Activated CD4-positive, alpha-beta T cell treated with anti-CD3 and anti-CD28 coated beads, Interleukin-2, amount 10 ng/mL, durations not matched to agents 7 days and 5 days (primary cell): ENCODE results near the gene NAPA. TPM values are rescaled to one million over a fixed set of nuclear protein-coding genes. Genes with fewer than 3 reads are reported as not detected.

Source experiments
- CTCF ChIA-PET: fragments of 350-600 bp; sonication (Branson Sonifier 250); formaldehyde crosslinking; loops from one replicate; lab custom pipeline; 2021; ENCODE audit warnings: antibody characterized with exemption; lab: Charles Lee
- POLR2A ChIA-PET: fragments of 350-600 bp; sonication (Branson Sonifier 250); formaldehyde crosslinking; loops from one replicate; lab custom pipeline; 2021; ENCODE audit warnings: antibody characterized with exemption; lab: Charles Lee
- DNase-seq: peaks from one replicate; pipeline ENCODE4 v3.0.0-alpha.2; 2020
- H3K27ac Mint-ChIP-seq: one replicate; pipeline ENCODE4 v1.8.0; 2021; ENCODE audit warnings: mild to moderate bottlenecking, moderate library complexity, mixed read lengths
- H3K27me3 Mint-ChIP-seq: one replicate; pipeline ENCODE4 v1.8.0; 2021; ENCODE audit warnings: mixed read lengths
- H3K36me3 Mint-ChIP-seq: one replicate; pipeline ENCODE4 v1.8.0; 2021; ENCODE audit warnings: low read depth, mixed read lengths
- H3K4me1 Mint-ChIP-seq: one replicate; pipeline ENCODE4 v1.8.0; 2021; ENCODE audit warnings: mixed read lengths
- H3K4me3 Mint-ChIP-seq: one replicate; pipeline ENCODE4 v1.8.0; 2021; ENCODE audit warnings: mild to moderate bottlenecking, moderate library complexity, mixed read lengths
- H3K9me3 Mint-ChIP-seq: one replicate; pipeline ENCODE4 v1.8.0; 2021; ENCODE audit warnings: mixed read lengths
- total RNA-seq, 2 experiments: library from RNA; stranded (reverse); gene quantifications; one replicate each; pipeline ENCODE4 v1.2.3, GENCODE V29; 2021

Gene NAPA
- 100 to 1,000 TPM; 121 to 133 TPM for total RNA-seq

DNA sequence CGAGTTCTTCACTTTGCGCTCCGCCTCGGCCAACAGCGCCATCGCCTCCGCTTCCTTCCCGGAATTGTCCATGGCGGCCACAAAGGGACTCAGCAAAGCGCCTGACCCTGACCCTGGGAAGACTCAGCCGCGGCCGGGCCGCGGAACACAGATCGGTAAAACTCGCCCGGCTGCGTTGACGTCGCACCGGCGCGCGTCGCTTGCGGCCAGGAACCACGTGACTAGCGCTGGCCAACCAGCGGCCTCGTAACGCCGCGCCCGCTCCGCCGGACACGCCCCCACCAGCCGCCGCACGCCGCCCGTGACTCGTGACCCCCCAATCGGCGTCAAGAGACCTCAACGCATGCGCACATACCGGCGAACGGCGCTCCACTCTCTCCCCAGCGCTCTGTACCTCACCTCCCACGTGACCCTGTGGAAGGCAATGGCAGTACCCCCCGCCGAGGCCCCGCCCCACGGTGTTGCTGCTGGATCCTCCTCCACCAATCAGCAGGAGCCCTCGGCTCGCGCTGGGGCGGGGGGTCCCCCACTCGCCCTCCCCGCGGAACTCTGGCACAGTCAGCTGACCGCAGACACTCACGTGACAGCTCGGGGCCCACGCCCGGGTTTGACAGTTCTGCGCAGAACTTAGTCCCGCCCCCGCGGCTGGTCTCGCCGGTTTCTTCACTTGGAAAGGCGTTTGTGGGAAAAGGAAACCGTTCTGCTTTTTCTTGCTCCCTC is at the start of gene NAPA:
NAPA (minus strand) TSS at position 195 of the 720 bp plus-strand sequence; CDS start at position 72, 123 bp downstream.
- Mint-ChIP-seq H3K4me3 (peak within 1 kb of the TSS; percentile 90), H3K4me1 (peaks cover 88% of the 10 kb centered on the region), H3K27me3 (no peaks in the 10 kb centered on the region), H3K36me3 (peaks cover 18% of the 10 kb centered on the region), H3K27ac (peak within 1 kb of the TSS; percentile 99), H3K9me3 (no peaks in the 10 kb centered on the region)
- POLR2A ChIA-PET, result interaction anchor here (0.6 to 0.9 kb wide), 3 partner anchors 34 to 93 kb away, joined by 4 to 5 read pairs (median 5); partner anchors contain the start of gene BICRA
- peak; percentile 100 for DNase-seq
- CTCF ChIA-PET, result interaction anchor here (0.7 to 2.1 kb wide), 28 partner anchors 9 to 261 kb away, joined by 3 to 26 read pairs (median 4); partner anchors contain the start of genes EHD2 and KPTN

DNA sequence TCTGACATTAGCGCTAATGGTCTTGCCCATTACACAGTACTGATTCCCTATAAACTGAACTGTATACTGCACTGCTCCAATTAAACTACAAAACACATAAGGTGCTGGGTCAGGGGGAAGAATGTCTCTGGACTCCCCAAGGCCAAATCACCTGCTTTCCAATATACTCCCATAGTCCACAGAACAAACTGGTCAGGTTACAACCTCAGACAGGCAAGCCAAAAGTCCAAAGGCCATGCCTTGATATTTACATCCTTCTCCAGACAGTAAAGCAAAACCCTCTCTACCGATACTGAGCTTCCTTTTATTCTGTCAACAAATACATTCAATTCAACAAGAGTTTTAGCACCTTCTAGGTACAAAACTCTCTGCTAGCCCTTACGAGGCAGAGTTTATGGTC is 49.2 kb upstream of the NAPA start:
- Mint-ChIP-seq H3K9me3 (no peaks in the 10 kb centered on the region), H3K4me1 (peaks cover 10% of the 10 kb centered on the region), H3K27ac (no peak overlapping the region), H3K27me3 (peaks cover 4% of the 10 kb centered on the region), H3K36me3 (no peaks in the 10 kb centered on the region), H3K4me3 (no peak overlapping the region)
- no peak for DNase-seq
- POLR2A ChIA-PET, result no interaction called here
- CTCF ChIA-PET, result no interaction called here

DNA sequence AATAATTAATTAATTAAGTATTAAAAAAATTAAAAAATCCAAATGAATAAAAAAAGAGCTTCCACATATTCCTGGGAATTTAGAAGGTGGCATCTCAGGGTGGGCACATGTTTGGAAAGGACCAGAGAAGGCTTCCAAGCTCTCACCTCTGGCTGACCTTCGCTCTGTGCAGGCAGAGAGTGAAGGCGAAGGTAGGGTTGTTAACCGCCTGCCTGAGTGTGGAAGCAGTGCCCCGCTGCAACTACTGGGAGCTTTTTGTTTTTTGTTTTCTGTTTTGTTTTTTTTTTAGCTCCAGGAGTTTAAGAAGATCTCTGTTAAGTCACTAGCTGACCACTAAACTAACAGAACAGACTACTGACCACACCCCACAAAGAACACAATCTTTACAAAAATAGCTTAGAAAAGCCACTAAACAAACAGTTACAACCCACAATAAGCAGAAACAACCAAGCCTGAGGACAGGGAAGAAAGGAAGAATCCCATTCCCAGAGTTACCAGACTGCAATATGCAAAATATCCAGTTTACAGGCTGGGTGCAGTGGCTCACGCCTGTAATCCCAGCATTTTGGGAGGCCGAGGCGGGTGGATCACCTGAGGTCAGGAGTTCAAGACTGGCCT is 46.7 kb upstream of the NAPA start:
- no peaks in the 10 kb centered on the region for H3K36me3 Mint-ChIP-seq
- H3K27me3 Mint-ChIP-seq, result peaks cover 4% of the 10 kb centered on the region
- peak overlapping the region; percentile 31 for H3K27ac Mint-ChIP-seq
- peaks cover 10% of the 10 kb centered on the region for H3K4me1 Mint-ChIP-seq
- no peak overlapping the region for H3K4me3 Mint-ChIP-seq
- CTCF ChIA-PET, result interaction anchor here (0.5 to 1.7 kb wide), 4 partner anchors 14 to 132 kb away, joined by 3 to 9 read pairs (median 6); partner anchors contain the start of gene KPTN
- DNase-seq, result no peak
- POLR2A ChIA-PET, result no interaction called here
- no peaks in the 10 kb centered on the region for H3K9me3 Mint-ChIP-seq

DNA sequence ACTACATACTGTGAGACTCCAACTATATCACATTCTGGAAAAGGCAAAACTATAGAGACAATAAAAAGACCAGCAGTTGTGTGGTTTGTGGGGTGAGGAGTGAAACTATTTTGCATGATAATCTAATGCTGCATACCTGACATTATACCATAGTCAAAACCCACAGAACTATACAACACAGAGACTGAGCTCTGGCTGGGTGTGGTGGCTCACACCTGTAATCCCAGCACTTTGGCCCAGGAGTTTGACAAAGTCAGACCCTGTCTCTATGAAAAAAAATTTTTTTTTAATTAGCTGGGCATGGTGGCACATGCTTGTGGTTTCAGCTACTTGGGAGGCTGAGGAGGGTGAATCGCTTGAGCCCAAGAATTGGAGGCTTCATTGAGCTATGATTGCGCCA is 46.1 kb upstream of the NAPA start:
- H3K4me3 Mint-ChIP-seq, result no peak overlapping the region
- H3K27ac Mint-ChIP-seq, result no peak overlapping the region
- CTCF ChIA-PET, result interaction anchor here (0.6 to 1.7 kb wide), 5 partner anchors 10 to 77 kb away, joined by 3 to 9 read pairs (median 4); partner anchors contain the start of gene KPTN
- H3K9me3 Mint-ChIP-seq, result no peaks in the 10 kb centered on the region
- no peaks in the 10 kb centered on the region for H3K36me3 Mint-ChIP-seq
- H3K4me1 Mint-ChIP-seq, result peaks cover 10% of the 10 kb centered on the region
- POLR2A ChIA-PET, result interaction anchor here (0.6 kb wide), 1 partner anchor 643 kb away, joined by 9 read pairs; no protein-coding TSS in a partner anchor
- H3K27me3 Mint-ChIP-seq, result peaks cover 4% of the 10 kb centered on the region
- DNase-seq, result no peak

DNA sequence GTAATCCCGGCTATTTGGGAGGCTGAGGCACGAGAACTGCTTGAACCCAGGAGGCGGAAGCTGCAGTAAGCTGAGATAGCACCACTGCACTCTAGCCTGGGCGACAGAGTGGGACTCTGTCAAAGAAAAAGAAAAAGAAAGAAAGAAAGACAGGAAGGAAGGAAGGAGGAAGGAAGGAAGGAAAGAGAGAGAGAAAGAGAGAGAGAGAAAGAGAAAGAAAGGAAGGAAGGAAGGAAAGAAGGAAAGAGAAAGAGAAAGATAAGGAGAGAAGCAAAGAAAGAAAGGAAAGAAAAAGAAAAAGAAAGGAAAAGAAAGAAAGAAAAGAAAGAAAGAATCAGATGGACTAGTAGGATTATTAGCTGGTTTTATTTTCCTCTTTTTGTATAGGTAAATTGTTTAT is 35.3 kb upstream of the NAPA start:
- no peaks in the 10 kb centered on the region for H3K36me3 Mint-ChIP-seq
- H3K4me1 Mint-ChIP-seq, result peaks cover 2% of the 10 kb centered on the region
- POLR2A ChIA-PET, result no interaction called here
- H3K27ac Mint-ChIP-seq, result no peak overlapping the region
- no peaks in the 10 kb centered on the region for H3K9me3 Mint-ChIP-seq
- CTCF ChIA-PET, result interaction anchor here (0.6 kb wide), 1 partner anchor 26 kb away, joined by 4 read pairs; no protein-coding TSS in a partner anchor
- no peak overlapping the region for H3K4me3 Mint-ChIP-seq
- DNase-seq, result no peak
- H3K27me3 Mint-ChIP-seq, result peaks cover 9% of the 10 kb centered on the region

DNA sequence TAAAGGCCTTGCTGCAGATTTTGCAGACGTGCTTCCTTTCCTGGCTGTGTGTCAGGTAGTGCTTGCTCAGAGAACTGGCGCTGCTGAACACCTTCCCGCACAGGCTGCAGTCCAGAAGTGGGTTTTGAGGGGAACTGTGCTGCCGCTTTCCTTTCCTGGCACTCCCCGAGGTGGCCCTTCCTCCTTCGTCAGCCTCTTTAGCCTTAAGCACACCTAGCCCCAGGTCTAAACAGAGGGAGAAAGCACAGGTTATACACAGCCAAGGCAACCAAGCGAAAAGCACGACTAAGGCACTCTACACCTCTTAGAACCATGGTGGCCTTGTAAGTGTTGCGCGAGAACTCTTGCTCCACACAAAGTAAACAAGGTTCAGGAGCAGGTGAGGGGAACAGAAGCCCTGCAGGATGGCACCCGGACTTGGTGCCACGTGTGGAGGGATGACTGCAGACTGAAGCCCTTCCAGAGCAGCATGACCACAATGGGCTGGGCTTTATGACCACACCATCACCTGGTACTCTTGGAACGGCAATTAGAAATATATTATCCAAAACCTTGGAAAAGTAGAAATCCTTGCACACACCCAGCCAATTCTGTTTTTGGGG is 34.5 kb upstream of the NAPA start:
- ChIA-PET CTCF (no interaction called here), POLR2A (interaction anchor here (0.6 kb wide), 1 partner anchor 116 kb away, joined by 5 read pairs; no protein-coding TSS in a partner anchor)
- peak overlapping the region; percentile 50 for H3K27ac Mint-ChIP-seq
- no peak for DNase-seq
- no peaks in the 10 kb centered on the region for H3K36me3 Mint-ChIP-seq
- H3K27me3 Mint-ChIP-seq, result peaks cover 10% of the 10 kb centered on the region
- peaks cover 2% of the 10 kb centered on the region for H3K4me1 Mint-ChIP-seq
- no peaks in the 10 kb centered on the region for H3K9me3 Mint-ChIP-seq
- no peak overlapping the region for H3K4me3 Mint-ChIP-seq

DNA sequence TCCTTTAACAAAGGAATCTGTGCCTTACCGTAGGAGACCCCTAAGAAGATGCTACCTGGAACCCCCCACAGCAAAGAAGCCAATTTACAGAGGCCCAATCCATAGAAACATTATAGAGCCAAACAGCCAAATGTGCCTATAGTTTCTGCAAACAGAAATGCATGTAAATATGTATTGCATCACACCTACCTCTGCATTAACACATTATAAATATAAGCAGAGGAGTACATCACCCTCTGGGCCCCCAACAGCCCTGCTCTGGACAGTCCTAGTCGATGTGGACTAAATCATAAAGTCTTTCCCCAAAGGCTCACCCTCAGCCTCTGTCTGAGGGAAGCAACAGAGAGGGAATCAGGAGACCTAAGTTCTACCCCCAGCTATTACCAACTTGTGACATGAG is 32.3 kb upstream of the NAPA start:
- DNase-seq, result no peak
- Mint-ChIP-seq H3K9me3 (no peaks in the 10 kb centered on the region), H3K27me3 (peaks cover 14% of the 10 kb centered on the region), H3K4me1 (peaks cover 4% of the 10 kb centered on the region), H3K36me3 (no peaks in the 10 kb centered on the region), H3K27ac (no peak overlapping the region), H3K4me3 (no peak overlapping the region)
- ChIA-PET CTCF (interaction anchor here (1.1 to 1.6 kb wide), 3 partner anchors 14 to 93 kb away, joined by 3 to 9 read pairs (median 4); no protein-coding TSS in a partner anchor), POLR2A (no interaction called here)

DNA sequence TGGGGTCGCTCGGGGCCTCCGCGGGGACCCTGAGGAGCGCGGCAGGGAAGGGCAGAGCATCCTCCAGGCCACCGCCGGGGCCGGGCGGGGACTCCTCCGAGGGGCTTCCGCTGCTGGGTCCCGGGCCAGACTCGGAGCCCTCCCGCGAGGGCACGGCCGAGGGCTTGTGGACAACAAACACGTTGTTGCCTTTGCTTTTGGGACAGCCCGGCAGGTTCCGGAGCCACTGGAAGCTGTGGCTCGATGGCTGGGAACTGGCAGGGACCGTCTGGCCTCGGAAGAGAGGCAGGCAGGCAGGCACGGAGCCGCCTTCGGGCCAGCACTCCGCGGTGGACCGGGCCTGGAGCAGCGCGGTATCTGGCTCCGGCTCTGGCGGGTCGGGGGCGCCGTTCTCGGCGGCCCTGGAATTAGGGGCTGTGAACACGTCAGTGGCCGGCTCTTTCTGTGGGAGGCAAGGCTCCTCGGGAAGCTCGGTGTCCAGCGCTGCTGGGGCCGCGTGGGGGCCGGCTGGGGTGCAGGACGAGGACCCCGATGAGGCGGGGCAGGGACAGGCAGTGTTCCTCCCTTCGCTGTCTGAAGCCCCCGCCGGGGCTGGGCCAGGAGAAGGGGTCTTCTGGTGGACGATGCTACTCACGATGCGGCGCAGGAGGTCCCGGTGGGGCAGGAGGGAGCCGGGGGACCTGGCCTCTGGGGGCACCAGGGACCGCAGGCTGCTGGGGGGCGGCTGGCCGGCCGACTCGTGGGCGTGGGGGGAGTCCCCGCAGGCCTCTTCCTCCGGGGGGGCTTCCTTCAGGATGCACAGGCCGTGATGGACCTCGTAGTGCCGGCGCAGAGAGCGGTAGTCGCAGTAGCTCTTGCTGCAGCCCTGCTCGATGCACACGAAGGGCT is 30.4 kb upstream of the NAPA start:
- POLR2A ChIA-PET, result no interaction called here
- CTCF ChIA-PET, result interaction anchor here (1.4 kb wide), 1 partner anchor 30 kb away, joined by 4 read pairs; the partner anchor contains the start of gene NAPA
- Mint-ChIP-seq H3K27me3 (peaks cover 14% of the 10 kb centered on the region), H3K36me3 (no peaks in the 10 kb centered on the region), H3K4me3 (no peak overlapping the region), H3K4me1 (peaks cover 20% of the 10 kb centered on the region), H3K9me3 (no peaks in the 10 kb centered on the region), H3K27ac (no peak overlapping the region)
- DNase-seq, result no peak

DNA sequence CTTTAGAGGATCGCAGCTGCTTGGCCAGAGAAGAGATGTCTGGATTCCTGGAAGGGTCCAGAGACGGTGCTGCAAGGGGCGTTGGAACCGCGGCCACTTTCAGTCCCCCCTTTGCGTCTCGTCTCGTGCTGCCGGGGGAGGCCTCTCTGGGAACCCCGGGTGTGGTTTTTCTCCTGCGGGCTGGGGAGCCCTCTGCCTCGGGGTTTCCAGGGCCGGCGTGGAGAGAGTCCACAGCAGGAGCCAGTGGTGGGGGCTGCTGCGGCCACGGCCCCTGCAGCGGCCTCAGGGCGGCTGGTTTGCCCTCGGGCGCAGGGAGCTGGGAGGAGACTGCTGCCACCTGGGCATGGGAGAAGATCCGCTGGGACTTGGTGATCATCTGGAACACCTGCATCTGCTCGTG is 29.6 kb upstream of the NAPA start:
- Mint-ChIP-seq H3K36me3 (no peaks in the 10 kb centered on the region), H3K4me1 (peaks cover 21% of the 10 kb centered on the region), H3K27ac (no peak overlapping the region), H3K9me3 (no peaks in the 10 kb centered on the region), H3K4me3 (no peak overlapping the region), H3K27me3 (peaks cover 14% of the 10 kb centered on the region)
- no peak for DNase-seq
- ChIA-PET POLR2A (no interaction called here), CTCF (no interaction called here)

DNA sequence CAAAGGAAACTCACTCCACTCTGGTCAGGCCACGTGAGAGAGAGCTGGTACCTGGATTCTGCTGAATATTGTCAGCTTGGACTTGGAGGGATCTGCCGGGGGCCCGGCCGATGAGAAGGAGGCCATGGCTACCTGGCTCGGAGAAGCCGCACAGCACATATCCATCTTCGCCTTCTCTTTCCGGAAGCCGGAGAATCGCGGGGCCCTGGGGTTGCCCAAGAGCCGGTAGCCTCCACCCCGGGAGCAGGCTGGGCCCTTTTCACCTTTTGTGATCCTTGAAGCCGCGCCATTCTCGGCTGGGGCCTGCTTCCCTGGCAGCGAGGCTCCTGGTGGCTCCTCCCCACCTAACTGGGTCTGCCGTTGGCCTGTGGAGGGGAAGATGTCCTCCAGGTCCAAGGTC is 29.2 kb upstream of the NAPA start:
- Mint-ChIP-seq H3K9me3 (no peaks in the 10 kb centered on the region), H3K4me3 (no peak overlapping the region), H3K4me1 (peaks cover 21% of the 10 kb centered on the region), H3K36me3 (no peaks in the 10 kb centered on the region), H3K27ac (no peak overlapping the region), H3K27me3 (peaks cover 12% of the 10 kb centered on the region)
- ChIA-PET POLR2A (no interaction called here), CTCF (interaction anchor here (1.0 kb wide), 1 partner anchor 23 kb away, joined by 4 read pairs; no protein-coding TSS in a partner anchor)
- no peak for DNase-seq

DNA sequence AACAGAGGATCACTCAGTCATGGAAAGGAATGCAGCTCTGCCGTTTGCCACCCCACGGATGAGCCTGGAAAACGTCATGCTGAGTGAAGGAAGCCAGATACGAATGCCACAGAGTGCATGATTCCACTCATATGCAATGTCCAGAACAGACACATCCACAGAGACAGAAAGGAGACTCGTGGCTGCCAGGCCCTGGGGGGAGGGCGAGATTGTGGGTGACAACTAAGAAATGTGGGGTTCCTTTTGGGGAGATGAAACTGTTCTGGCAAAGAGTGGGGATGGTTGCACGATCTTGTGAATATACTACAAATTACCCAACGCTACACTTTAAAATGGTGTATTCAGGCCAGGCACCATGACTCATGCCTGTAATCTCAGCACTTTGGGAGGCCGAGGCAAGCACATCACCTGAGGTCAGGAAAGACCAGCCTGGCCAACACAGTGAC is 27.2 kb upstream of the NAPA start:
- ChIA-PET POLR2A (no interaction called here), CTCF (no interaction called here)
- Mint-ChIP-seq H3K36me3 (no peaks in the 10 kb centered on the region), H3K4me1 (peaks cover 21% of the 10 kb centered on the region), H3K27me3 (peaks cover 12% of the 10 kb centered on the region), H3K27ac (peak overlapping the region; percentile 83), H3K4me3 (no peak overlapping the region), H3K9me3 (no peaks in the 10 kb centered on the region)
- no peak for DNase-seq

DNA sequence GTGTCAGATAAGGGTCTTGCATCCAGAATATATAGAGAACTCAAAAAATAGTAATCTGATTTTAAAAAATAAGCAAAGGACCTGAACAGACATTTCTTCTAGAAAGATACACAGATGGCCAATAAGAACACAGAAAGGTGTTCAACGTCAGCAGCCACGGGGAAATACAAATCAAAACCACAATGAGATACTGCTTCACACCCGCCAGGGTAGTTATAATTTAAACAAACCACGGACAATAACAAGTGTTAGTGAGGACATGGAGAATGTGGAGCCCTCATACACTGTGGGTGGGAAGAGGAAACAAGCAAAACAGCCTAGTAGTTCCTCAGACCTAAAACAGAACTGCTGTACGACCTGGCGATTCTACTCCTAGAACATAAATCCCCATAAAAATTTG is 26.7 kb upstream of the NAPA start:
- Mint-ChIP-seq H3K36me3 (no peaks in the 10 kb centered on the region), H3K4me3 (no peak overlapping the region)
- POLR2A ChIA-PET, result no interaction called here

More for the DNA sequence above, 26.7 kb upstream of the NAPA start:
- peak; percentile 48 for DNase-seq
- CTCF ChIA-PET, result no interaction called here
- Mint-ChIP-seq H3K27me3 (peaks cover 8% of the 10 kb centered on the region), H3K4me1 (peaks cover 21% of the 10 kb centered on the region), H3K27ac (peak overlapping the region; percentile 83), H3K9me3 (no peaks in the 10 kb centered on the region)
